Stimulated activated CD4-positive, alpha-beta T cell treated with anti-CD3 and anti-CD28 coated beads, Interleukin-4, amount 100 ng/mL, for 4 hours (primary cell): ENCODE data around the gene TPCN2.

Experiments
- DNase-seq, 2 experiments: peaks; one replicate each; pipeline ENCODE4 v3.0.0-alpha.2; 2020

The TPCN2 gene

DNA sequence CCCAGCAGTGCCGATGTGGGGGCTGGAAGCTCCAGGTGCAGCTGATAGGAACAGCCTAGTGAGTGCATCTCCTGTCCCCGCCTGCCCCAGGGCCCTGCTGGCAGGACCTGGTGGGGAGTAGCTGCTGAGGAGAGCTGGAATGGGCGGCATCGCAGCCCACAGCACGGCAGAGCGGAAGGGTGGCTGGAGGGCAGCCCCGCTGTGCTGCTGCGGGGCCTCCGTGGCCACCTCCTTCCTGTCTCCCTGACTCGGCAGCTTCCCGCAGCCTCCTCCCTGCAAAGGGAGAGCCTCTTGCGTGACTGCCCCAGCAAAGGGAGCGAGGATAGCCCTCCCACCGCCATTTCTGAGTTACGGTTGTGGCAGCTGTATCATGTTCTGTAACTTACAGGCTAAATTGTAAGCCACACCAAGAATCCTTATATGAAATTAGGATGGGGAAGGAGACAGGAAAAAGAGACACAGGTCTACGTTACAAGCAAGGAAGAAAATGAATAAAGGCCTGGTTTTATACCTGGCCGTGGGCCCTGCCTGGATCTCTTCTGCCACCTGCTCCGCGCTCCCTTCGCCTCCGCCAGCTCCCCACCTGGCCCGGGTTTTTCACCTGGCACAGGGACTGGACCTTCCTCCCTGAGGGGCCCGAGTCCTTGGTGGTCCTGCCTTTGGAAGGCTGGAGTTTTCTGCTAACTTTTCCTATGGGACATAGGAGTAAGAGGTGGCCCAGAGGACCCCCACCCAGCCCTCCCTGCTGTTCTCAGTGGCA is 10.0 kb downstream of the TPCN2 start:
- no peak for DNase-seq

DNA sequence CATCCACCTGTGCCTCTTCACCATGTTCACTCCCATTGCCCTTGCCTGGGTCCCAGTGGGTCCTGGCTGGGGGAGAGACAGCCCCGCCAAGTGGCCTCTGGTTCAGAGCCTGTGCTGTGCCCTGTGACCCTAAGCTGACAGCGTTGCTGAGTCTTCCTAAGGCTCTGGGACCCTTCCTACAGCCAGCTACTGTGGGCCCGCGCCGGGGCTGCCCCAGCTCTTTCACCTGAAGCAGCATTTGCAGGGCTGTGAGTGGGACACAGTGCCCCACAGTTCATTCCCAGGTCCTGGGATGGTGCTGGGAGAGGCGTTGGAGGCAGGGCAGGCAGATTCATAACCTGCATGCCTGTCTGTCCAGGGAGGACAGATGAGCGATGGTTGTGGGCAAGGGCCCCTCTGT is 10.7 kb downstream of the TPCN2 start:
- DNase-seq, result no peak

DNA sequence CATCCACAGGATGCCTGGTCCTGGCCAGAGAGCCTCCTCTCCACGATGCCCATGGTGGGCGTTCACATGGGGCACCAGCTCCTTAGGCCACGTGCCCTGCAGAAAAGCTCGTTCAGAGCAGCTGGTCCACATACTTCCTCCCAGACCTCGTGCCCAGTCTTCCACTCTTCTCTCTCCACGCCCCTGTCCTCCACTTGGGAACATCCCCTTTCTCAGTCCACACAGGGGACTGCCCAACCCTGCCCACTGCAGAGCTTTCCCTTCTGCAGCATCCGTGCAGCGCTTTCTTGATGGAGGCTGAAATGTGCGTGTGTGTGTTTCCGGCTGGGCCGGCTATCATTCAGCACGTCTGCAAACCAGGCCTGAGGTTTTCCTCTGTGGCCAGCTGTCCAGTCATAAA is 11.3 kb downstream of the TPCN2 start:
- no peak for DNase-seq

DNA sequence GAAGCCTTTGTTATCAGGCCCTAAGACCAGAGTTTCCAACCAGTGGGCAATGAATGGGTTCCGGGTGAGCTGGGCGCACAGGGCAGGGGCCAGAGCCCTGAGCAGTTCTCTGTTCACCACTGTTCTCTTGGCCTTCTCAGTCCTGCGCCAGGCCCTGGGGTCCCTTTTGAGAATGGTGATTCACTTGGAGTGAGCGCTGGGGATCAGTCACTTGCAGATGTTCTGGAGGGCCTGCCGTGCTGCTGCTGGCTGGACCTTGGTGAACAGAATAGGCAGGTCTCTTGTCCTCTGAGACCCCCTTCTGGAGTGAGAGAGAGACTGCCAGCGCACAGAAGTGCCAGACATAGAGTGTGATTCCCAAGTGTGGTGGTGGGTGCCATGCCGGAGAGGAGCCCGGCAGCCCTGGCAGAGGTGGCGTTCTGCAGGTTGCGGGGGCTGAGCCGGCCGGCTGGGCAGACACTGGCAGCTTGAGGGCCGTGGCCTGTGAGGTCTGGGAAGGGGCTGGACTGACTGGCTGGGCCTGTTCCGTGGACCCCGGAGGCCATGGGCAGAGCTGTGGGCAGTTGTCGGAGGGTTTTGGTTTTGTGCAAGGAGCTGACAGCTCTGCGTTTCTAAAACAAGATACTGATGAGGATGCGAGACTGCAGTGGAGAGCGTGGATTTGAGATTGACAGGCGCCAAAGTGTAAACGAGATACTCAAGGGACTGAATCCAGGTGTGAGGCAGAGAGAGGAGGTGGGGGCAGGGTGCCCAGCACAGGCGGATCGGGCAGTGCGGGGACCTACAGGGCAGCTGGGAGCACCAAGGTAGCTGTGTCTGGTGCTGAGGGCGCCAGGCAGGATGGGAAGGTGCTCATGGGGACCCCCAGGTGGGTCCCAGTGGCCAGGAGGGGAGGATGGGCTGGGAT is 12.3 kb downstream of the TPCN2 start:
- DNase-seq, result no peak

DNA sequence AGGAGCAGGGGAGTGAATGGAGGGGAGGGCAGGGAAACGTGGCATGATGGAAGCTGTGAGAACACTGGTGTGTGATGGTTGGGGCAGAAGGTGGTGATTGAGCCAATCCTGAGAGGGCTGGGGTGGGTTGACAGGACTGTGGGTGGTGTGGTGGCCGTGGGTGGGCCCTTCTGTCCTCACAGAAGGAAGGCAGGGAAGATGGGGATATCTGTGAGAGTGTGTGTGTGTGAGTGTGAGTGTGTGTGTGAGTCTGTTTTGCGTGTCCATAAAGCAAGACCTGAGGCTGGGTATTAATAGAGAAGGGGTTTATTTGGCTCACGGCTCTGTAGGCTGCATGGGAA is 13.0 kb downstream of the TPCN2 start:
- no peak for DNase-seq

DNA sequence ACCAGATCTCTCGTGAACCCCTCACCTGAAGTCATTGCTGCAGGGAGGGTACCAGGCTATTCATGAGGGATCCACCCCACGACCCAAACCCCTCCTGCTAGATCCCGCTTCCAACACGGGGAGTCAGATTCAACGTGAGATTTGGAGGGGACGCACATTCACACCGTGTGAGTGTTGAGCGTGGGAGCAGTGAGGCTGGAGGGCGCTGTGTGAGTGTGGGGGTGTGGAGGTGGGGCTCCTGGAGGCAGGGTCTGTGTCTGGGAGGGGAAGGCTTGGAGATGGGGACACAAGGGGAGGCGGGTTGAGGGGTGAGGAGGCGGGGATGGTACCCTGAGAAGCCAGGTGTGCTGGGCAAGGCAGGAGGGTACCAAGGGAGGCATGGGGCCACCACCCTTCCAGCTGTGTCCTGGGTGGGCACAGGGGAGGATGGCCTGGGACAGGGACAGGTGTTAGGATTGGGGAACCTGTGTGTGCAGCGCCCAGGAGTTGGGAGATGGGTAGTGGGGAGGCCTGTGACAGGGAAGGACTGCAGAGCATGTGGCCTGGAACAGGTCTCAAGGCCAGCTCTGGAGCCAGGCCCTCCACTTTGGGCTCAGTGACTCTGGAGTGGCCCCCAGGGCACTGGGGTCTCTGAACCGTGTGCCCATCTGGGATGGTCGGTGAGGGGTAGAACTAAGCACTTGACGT is 13.6 kb downstream of the TPCN2 start:
- DNase-seq, result no peak

DNA sequence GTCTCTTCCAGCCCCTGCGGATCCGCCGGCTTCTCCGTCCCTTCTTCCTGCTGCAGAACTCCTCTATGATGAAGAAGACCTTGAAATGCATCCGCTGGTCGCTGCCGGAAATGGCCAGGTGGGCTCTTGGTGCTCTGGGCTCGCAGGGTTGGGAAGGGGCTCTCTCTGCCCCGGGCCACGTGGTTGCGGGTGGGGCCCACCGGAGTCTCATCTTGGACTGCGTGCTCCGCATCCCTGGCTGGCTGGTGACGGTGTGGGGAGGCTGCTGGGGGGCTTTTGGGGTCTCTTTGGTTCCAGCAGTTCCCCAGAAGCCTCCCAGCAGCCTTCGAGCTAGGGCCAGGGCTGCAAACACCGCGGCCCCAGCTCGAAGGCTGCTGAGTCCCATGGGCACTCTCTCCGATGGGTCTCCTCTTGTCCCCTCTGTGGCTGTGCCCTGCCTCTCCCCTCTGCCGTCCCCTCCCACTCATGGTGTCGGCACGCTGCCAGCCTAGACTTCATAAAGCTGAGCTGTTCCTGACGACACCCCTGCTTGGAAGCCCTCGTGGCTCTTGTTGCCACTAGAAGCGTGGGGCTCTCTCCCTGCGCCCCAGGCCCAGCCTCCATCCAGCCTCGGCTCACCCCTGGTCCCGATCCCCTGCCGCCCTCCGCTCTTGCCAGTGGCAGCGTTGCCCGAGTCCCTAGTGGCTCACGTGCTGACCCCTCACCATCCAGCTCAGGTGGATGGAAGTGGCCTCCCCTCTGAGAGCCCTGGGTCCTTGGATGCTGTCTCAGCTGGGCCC is 14.3 kb downstream of the TPCN2 start:
- DNase-seq, result no peak

DNA sequence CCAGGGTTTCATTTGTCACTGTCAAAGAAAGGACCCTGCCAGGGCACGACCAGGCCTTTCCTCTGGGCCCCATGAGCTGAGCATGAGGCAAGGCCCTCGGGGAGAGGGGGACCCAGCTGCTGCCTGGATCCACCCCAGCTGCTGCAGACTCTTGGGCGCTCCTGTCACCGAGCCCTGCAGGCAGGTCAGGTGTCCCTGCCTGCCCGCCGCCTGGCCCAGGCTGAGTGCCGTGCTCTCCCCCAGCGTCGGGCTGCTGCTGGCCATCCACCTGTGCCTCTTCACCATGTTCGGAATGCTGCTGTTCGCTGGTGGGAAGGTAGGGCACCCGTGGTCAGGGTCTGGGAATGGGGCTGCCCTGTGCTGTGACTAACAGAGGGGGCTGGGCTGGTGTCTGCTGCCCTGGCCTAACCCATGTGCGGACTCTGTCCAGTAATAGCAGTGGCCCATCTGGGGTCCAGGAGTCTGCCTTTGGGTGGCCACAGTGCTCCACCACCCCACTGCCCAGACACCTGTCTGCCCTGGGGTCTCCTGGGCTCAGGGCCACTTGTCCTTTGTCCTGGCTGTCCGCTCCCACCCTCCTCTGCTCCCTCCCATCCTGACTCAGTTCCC is 15.0 kb downstream of the TPCN2 start:
- DNase-seq, result no peak

DNA sequence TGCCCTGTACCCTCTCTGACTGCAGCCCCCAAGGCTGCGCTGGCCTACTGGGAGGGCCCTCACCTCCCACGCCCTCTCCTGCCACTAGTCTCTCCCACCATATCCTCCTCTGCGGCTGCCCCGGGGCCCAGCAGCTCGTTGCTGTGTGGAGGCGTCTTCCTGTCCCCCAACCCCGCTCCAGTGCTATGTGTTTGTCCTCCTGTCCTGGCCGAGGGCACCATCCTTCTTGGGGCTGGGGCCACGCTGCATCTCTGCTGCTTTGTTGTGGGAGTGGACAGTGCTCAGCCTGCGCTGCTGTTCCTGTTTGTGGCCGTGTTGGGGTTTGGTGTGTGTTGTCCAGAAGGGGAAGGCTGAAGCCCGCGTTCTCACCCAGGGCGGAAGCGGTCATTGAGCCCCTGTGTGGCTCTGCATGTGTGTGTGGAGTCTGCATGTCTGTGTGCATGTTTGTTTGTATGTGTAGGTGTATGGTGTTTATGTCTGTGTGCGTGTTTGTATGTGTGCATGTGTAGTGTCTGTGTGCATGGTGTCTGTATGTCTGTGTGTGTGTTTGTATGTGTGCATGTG is 15.7 kb downstream of the TPCN2 start:
- no peak for DNase-seq

DNA sequence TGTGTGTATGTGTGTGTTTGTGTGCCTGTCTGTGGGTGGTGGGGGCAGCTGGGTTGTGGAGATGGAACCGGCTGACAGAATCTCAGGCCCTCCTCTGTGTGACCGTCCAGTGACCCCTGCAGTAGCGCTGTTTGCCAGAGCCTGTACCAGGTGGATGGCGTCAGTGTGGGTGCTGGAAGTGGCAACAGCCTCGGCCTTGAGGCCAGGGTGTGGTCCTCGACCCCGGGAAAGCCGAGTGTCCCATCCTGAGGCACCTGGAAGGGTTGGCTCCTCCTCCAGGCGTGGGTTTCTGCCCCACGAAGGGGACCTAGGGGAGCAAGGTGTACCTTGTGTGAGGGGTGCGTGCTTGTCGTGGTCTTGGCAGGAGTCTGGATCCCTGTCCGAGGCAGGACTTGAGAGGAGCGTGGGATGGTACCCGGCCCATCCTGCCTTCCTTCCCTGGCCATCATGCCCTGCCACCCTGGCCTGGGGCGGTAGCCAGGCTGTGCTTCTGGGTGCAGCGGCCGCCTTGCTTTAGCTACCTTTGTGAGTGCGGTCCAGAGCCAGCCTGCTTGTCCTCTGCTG is 16.5 kb downstream of the TPCN2 start:
- DNase-seq, result no peak

DNA sequence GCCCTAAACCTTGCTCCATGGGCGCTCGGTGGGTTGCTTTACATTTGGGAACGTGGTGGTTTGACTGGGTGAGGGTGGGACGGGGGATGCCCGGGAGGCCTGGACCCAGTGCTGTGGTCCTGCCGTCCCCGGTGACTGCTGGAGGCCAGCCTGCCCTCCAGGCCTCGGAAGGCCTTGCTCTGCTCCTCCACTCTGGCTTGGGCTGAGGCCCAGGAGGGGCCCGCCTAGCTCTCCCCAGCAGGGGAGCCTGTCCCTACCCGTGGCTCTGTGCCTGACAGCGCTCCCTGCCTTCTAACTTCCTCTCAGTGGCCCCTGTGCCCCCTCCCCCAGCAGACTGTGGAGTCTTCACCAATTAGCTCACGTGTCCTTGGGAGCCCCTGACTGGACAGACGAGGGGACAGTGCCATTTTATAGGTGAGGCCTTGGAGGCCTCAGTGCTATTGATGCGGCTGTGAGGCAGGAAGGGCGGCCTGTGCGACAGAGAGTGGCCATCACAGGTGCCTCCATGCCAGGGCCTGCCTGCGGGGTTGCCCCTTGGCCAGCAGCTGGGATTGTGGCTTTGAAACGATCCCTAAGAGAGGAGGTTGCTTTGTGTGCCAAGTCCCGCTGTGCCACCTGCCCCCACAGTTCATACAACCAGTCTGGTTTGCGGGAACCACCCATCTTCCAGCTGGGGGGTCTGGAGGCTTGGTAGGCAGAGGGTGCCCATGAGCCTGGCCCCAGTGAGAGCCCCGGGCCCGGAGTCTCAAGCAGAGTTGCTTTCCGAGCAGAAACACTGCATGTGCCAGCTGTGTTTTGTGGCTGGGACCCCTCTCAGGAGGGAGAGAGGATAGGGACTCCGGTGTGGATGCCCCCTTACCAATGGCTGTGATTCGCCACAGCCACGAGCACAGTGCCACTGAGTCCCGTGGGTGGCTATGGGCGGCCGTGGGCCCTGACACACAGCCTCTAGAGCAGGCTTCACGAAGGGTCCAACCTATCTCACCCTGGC is 17.7 kb downstream of the TPCN2 start:
- no peak for DNase-seq

DNA sequence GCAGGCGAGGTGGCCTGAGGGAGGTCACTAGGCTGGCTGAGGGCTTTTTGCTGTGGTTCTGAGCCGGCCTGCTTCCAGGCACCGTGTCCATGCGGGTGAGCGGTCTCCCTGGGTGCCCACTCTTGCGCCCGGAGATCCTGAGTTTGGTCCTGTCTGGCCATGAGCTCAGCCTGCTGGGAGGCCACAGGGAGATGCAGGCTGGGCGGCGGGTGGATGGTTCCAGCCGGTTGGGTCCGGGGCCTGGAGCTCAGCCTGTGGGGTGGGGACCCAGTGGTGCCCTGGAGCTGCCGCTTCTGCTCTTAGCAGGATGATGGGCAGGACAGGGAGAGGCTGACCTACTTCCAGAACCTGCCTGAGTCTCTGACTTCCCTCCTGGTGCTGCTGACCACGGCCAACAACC is 18.5 kb downstream of the TPCN2 start:
- no peak for DNase-seq

DNA sequence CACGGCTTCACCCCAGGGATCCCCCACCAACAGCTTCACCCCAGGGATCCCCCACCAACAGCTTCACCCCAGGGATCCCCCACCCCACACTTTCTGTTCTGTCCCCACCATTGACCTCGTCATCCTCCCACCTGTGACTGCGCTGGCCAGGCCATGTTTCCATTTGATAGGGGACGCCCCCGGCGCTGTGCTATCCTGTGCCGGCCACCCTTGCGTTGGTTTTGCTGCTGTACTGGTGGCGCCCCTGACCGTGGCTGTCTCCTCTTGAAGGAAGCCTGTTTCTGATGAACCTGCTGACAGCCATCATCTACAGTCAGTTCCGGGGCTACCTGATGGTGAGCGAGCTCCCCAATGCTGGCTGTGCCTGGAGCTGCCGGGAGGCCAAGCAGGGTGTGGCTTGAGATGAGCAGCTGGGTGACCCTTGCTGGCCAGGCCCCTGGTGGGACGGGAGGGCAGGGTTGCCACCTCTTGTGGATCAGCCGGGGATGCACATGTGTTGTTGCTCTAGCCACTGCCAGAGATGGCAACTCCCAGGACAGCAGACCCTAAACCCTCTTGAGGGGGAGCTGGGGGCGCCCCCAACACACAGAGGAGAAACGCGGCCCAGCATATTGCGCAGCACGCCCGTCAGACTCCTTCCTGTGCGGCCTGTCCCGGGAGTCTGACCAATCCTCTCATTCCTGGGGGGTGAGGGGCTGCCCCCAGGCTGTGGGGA is 22.5 kb downstream of the TPCN2 start:
- no peak for DNase-seq

DNA sequence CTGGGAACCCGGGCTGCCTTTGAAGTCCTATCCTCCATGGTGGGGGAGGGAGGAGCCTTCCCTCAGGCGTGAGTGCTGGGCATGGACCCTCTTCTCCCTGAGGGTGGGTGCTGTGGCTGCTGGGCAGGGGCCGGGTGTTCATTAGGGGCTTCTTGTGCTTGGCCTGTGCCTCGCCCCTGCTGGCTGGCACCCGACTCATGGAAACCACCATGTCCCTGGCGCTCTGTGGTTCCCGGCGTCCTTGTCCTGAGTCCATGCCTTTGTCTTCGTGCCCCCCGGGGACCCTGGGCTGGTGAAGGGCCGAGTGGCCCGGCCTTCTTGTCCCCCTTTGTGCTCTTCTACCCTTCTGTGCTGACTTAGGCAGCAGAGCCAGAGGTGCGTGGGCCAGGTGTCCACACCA is 23.2 kb downstream of the TPCN2 start:
- DNase-seq, result no peak

DNA sequence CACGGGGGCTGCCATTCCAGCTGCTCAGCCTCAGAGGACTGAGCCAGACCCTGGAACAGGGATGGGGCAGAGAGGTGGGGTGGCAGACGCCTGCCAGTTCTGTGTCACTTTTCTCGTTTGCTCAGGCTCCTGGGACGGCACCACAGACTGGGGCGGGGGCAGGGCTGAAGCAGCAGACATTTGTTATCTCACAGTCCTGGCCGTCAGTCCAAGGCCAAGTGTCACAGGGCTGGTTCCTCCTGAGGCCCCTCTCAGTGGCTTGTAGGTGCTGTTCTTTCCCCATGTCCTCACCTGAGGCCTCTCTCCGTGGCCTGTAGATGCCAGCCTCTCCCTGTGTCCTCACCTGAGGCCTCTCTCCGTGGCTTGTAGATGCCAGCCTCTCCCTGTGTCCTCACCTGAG is 24.7 kb downstream of the TPCN2 start:
- DNase-seq, result no peak

DNA sequence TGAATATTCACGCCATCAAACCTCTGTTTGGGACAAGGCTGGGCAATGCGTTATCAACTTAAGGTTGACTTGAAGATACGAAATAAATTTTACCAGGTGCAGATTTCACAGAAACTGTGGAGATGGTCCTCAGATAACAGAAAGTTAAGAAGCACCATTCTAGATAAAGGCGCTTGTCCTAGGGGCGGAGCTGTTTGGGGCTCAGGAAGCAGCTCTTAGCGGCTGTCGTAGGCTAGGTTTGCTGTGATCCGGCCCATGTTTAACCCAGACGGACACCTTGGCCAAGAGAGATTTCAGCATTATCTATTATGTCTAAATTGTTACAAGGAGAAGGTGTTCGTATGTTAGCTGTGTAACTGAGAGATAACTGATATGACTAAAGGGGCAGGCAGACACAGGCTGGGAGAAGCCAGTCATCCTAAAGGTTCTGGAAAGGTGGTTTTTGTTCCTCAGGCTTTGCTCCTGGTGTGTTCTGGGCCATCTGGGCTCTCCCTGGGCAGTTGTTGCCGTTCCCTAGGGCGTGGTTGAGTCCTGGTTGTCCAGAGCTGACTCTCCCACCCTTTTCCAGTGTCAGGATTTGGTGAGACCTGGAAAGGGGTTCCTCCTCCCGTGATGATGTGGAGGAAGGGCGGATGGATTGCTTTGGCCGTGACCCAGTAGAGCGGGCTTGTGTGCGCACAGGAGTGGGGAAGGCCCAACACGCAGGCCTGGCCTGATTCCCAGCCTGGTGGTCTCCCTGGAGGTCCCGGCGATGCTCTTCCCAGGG is 25.8 kb downstream of the TPCN2 start:
- DNase-seq, result no peak

DNA sequence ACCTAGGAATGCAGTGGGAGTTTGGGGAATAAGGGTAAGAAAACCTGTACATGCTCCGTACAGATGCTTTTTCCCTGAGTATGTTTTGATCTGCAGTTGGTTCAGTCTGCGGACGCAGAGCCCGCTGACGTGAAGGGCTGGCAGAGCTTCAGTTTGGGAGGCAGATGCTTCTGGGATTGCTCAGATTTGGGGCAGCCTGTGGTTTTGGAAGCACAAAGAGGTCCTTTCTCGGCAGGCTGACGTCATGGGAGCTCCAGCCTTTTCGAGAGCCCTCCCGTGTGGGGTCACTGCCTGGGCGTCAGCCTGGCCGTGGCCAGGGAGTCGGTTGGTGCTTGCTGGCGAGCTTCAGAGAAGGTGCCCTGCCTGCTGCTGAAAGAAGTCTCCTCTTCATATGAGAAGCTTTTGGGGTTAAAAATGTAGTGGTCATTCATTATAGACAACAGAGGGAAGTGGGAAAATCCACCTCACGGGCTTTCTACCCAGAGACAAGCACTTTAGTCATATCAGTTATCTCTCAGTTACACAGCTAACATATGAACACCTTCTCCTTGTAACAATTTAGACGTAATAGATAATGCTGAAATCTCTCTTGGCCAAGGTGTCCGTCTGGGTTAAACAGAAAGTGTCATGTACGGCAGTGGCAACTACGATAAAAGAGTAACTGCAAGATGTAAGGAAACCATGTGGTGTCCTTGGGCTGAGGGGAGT is 26.8 kb downstream of the TPCN2 start:
- no peak for DNase-seq

DNA sequence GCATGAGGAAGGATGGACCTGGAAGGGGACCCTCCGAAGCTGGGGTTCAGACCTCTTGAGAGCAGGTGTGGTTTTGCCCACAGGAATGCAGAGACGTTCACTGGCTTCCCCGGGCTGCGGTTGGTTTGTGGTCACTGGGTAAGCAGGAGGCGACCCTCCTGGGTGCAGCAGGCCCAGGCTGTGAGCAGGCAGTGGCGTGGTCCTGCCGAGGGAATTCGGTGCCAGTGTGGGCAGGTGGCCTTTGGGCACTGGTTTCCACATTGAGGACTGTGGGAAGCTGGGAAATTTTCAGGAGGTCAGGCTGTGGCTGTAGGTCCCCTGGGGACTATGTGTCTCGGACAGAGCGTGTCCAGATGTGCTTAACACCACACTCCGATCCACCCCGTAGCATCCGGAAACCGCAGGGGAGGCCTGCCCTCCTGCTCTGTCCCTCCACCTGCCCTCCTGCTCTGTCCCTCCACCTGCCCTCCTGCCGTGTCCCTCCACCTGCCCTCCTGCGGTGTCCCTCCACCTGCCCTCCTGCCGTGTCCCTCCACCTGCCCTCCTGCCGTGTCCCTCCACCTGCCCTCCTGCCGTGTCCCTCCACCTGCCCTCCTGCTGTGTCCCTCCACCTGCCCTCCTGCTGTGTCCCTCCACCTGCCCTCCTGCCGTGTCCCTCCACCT is 27.5 kb downstream of the TPCN2 start:
- no peak for DNase-seq
